ENCODE data around the gene TMEM116.
"Not testable (repeated sequence)": the region's sequence is repeated elsewhere in the genome, so short reads cannot be mapped to it uniquely, and the experiment has no call there.

The TMEM116 gene

GRCh38 chr12:111991535-111991934 is 21.4 kb downstream of the TMEM116 start:
- in situ Hi-C loops (cut with HindIII; ENCODE audit: low pct_ligation_motif_present, low pct_unique_long_range_greater_than_20kb, low sequenced_read_pairs), result no loop called here
- no peak for DNase-seq

DNA sequence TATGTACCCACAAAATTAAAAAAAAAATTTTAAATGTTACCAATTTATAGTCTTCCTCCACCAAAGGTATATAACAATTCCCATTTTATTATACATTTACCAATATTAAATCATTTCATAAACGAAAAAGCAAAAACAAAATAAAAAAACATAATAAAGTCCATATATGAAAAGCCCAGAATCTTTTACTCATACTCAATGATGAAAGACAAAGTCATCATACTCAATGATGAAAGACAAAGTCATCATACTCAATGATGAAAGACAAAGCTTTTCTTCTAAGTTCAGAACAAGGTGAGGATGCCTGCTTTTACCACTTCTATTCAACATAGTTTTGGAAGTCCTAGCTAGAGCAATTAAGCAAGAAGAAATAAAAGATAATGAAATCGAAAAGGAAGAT is 28.1 kb downstream of the TMEM116 start:
- no peak for DNase-seq
- in situ Hi-C loops (cut with HindIII; ENCODE audit: low pct_ligation_motif_present, low pct_unique_long_range_greater_than_20kb, low sequenced_read_pairs), result no loop called here

DNA sequence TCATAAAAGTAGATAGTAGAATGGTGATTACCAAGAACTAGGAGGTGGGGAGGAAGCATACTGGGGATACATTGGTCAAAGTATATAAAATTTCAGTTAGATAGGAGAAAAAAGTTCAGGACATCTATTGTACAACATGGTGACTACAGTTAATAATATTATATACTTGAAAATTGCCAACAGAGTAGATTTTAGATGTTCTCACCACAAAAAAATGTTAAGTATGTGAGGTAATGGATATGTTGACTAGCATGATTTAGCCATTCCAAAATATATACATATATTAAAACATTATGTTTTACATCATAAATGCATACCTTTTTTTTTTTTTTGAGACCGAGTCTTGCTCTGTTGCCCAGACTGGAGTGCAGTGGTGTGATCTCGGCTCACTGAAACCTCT is 31.0 kb downstream of the TMEM116 start:
- peak; percentile 30 for DNase-seq
- in situ Hi-C loops (cut with HindIII; ENCODE audit: low pct_ligation_motif_present, low pct_unique_long_range_greater_than_20kb, low sequenced_read_pairs), result no loop called here

GRCh38 chr12:111980598-111980997 is 32.4 kb downstream of the TMEM116 start:
- no peak for DNase-seq
- in situ Hi-C loops (cut with HindIII; ENCODE audit: low pct_ligation_motif_present, low pct_unique_long_range_greater_than_20kb, low sequenced_read_pairs), result no loop called here

DNA sequence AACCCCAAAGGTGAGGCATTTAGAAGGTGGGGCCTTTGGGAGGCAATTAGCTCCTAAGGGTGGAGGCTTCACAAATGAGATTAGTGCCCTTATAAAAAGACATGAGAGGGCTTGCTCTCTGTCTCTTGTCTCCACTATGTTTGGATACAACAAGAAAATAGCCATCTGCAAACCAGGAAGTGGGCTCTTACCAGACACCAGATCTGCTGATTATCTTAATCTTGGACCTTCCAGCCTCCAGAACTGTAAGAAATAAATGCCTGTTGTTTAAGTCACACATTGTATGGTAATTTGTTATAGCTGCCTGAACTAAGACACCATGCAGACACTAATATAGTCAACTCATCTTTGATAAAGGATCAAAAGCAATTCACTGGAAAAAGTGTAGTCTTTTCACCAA is 34.4 kb downstream of the TMEM116 start:
- no peak for DNase-seq
- in situ Hi-C loops (cut with HindIII; ENCODE audit: low pct_ligation_motif_present, low pct_unique_long_range_greater_than_20kb, low sequenced_read_pairs), result no loop called here

DNA sequence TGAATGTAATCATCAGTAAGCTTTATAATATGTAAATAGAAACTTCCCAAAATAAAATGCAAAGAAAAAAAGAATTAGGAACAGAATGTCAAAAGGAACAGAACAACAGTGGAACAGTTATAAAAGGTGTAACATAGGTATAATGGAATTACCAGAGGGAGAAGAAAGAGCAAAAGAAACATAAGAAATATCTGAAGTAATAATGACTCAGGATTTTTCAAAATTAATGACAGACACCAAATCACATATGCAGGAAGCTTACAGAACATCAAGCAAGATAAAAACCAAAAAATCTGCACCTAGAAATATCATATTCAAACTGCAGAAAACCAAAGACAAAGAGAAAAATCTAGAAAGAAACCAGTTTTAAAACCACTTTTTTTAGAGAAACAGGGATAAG is 36.1 kb downstream of the TMEM116 start:
- DNase-seq, result no peak
- in situ Hi-C loops (cut with HindIII; ENCODE audit: low pct_ligation_motif_present, low pct_unique_long_range_greater_than_20kb, low sequenced_read_pairs), result no loop called here

GRCh38 chr12:111976291-111976690 is 36.7 kb downstream of the TMEM116 start:
- in situ Hi-C loops (cut with HindIII; ENCODE audit: low pct_ligation_motif_present, low pct_unique_long_range_greater_than_20kb, low sequenced_read_pairs), result no loop called here
- DNase-seq, result no peak

DNA sequence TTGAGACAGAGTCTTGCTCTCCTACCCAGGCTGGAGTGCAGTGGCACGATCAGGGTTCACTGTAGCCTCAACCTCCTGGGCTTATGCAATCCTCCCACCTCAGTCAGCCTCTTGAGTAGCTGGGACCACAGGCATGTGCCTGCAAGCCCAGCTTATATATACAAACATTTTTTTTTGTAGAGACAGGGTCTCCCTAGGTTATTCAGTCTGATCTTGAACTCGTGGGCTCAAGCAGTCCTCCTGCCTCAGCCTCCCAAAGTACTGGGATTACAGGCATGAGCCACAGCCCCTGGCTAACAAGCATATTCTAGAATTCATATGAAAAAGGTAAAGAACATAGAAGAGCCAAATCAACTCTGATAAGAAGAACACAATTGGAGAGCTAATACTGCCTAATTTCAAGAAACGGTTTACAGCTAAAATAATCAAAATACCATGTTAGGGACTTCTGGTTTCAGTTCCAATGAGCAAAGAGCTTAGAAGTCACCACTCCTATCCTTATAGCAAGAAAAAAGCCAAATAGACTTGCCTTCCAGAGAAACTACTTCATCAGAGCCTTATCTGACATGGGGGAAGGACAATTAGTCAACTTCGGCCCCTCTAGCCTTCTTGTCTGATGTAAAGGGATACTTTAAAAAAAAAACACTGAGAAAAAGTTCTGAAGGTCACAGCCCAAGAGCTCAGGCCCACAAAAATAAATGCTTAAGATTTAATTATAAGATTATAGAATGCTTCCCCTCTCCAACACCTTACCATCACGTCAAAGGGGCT is 37.6 kb downstream of the TMEM116 start:
- in situ Hi-C loops (cut with HindIII; ENCODE audit: low pct_ligation_motif_present, low pct_unique_long_range_greater_than_20kb, low sequenced_read_pairs), result no loop called here
- DNase-seq, result no peak

GRCh38 chr12:111971800-111972199 is 41.2 kb downstream of the TMEM116 start:
- DNase-seq, result no peak
- in situ Hi-C loops (cut with HindIII; ENCODE audit: low pct_ligation_motif_present, low pct_unique_long_range_greater_than_20kb, low sequenced_read_pairs), result no loop called here

DNA sequence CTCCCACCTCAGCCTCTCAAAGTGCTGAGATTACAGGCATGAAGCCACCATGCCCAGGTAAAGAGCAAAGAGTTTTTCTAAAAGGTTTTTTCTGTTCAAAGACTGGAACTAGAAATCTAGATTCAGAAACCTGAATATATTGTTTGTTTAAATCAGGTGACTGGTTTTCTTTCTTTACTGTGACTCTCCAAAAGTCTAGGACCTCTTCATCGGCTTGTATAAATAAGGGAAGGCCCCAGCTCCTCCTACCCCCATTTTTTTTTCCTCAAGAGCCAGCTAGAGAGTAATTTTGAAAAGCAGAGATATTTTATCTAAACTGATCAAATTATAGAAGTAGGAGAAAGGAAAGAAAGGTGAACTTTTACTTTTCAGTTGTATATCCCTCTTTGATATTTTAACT is 48.0 kb downstream of the TMEM116 start:
- DNase-seq, result no peak
- in situ Hi-C loops (cut with HindIII; ENCODE audit: low pct_ligation_motif_present, low pct_unique_long_range_greater_than_20kb, low sequenced_read_pairs), result no loop called here

DNA sequence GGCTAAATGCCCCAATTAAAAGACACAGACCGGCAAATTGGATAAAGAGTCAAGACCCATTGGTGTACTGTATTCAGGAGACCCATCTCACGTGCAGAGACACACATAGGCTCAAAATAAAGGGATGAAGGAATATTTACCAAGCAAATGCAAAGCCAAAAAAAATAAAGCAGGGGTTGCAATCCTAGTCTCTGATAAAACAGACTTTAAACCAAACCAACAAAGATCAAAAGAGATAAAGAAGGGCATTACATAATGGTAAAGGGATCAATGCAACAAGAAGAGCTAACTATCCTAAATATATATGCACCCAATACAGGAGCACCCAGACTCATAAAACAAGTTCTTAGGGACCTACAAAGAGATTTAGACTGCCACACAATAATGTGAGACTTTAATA is 53.4 kb downstream of the TMEM116 start:
- in situ Hi-C loops (cut with HindIII; ENCODE audit: low pct_ligation_motif_present, low pct_unique_long_range_greater_than_20kb, low sequenced_read_pairs); DNase-seq: not testable (repeated sequence)

DNA sequence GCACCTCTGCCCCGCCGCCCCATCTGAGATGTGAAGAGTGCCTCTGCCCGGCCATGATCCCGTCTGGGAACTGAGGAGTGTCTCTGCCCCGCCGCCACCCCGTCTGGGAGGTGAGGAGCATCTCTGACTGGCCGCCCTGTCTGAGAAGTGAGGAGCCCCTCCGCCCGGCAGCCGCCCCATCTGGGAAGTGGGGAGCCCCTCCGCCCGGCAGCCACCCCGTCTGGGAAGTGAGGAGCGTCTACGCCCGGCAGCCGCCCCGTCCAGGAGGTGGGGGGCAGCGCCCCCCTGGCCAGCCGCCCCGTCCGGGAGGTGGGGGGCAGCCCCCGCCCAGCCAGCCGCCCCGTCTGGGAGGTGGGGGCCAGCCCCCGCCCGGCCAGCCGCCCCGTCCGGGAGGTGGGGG is 55.7 kb downstream of the TMEM116 start:
- in situ Hi-C loops (cut with HindIII; ENCODE audit: low pct_ligation_motif_present, low pct_unique_long_range_greater_than_20kb, low sequenced_read_pairs); DNase-seq: not testable (repeated sequence)

DNA sequence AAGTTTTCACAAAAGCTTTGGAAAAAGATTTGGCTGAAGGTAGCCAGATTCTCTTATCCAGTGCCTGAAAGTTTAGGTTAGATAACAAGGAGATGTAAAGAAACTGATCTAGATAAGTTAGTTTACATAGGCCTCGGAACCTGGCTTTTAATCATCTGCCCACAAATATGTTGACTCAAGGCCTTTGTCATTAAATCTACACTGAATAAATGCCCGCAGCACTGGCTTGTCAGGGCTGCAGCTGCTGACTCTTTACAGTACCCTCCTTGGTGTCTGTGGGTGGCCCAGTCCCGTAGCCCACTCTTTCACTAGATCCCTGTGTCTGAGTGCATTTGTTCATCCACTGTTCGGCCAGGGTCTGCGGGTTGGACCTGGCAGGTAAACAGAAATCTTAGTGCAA is 58.0 kb downstream of the TMEM116 start:
- DNase-seq, result no peak
- in situ Hi-C loops (cut with HindIII; ENCODE audit: low pct_ligation_motif_present, low pct_unique_long_range_greater_than_20kb, low sequenced_read_pairs), result no loop called here

- no peak for DNase-seq
- in situ Hi-C loops (cut with HindIII; ENCODE audit: low pct_ligation_motif_present, low pct_unique_long_range_greater_than_20kb, low sequenced_read_pairs), result no loop called here
Observed at GRCh38 chr12:111953455-111953854, 59.5 kb downstream of the TMEM116 start.

- in situ Hi-C loops (cut with HindIII; ENCODE audit: low pct_ligation_motif_present, low pct_unique_long_range_greater_than_20kb, low sequenced_read_pairs); DNase-seq: not testable (repeated sequence)
Observed at GRCh38 chr12:111952084-111952787, 60.7 kb downstream of the TMEM116 start.

- in situ Hi-C loops (cut with HindIII; ENCODE audit: low pct_ligation_motif_present, low pct_unique_long_range_greater_than_20kb, low sequenced_read_pairs); DNase-seq: not testable (repeated sequence)
Observed at GRCh38 chr12:111950961-111951676, 61.8 kb downstream of the TMEM116 start.

GRCh38 chr12:111943929-111944328 is 69.0 kb downstream of the TMEM116 start:
- in situ Hi-C loops (cut with HindIII; ENCODE audit: low pct_ligation_motif_present, low pct_unique_long_range_greater_than_20kb, low sequenced_read_pairs), result no loop called here
- no peak for DNase-seq

DNA sequence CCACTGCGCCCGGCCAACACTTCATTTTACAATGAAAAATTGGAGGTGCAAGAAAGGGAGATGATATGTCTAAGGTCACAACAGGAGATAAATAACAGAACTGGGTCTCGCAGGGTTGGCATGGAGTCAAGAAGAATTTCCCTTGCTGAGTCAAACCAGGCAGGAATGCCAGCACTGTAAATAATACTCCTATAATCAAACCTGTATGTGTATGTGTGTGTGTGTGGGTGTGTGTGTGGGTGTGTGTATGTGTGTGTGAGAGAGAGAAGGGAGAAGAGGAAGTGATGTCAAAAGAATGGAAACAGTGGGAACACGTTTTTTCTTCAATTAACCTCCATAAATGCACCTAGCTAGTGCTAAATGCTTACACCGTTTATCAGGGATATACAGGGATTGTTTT is 70.4 kb downstream of the TMEM116 start:
- peak; percentile 38 for DNase-seq
- in situ Hi-C loops (cut with HindIII; ENCODE audit: low pct_ligation_motif_present, low pct_unique_long_range_greater_than_20kb, low sequenced_read_pairs), result no loop called here

DNA sequence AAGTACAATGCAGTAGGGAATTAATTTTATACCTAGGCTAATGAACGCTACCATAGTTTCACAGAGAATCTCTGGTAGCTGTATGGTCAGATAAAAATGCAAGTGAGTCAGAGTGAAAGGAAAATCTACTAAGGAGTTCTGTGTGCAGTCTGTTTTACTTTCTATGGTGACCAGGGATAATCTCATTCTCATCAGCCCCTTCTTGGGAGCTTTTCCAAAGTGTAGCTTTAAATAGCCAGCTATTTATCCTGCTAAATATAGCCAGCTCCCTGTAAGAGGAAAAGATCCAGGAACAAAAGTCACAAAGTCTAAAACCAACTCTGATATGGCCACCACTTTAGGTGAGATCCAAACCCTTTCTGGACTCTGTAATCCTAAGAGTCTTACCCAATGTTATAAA is 75.5 kb downstream of the TMEM116 start:
- in situ Hi-C loops (cut with HindIII; ENCODE audit: low pct_ligation_motif_present, low pct_unique_long_range_greater_than_20kb, low sequenced_read_pairs), result no loop called here
- DNase-seq, result no peak

Measured in ACHN (cell line).